HCT116 (cell line): Measurements from ENCODE around the gene TBC1D14. TPM values are rescaled to one million over a fixed set of nuclear protein-coding genes. Genes with fewer than 3 reads are reported as not detected.

Experiments used
- ATAC-seq: fragments of 200-7000 bp; cut with Tn5 transposase; 2 replicates; pipeline ENCODE4 v1.9.1; 2020; ENCODE audit warnings: mild to moderate bottlenecking, moderate library complexity
- BruUV-seq: library from RNA; stranded (reverse); fragments of 400-500 nt; replicated peaks from 2 replicates; lab custom pipeline; 2021; lab: Mats Ljungman, UMichigan
- CTCF ChIA-PET: fragments of 300-600 bp; sonication (Branson Sonifier 250); formaldehyde crosslinking; loops from one replicate; lab custom pipeline; 2021; ENCODE audit warnings: antibody characterized with exemption; lab: Charles Lee
- POLR2A ChIA-PET: fragments of 300-600, 350-600 bp; sonication (Branson Sonifier 250); formaldehyde crosslinking; loops from one replicate; lab custom pipeline; 2021; ENCODE audit warnings: antibody characterized with exemption; lab: Charles Lee
- RAD21 ChIA-PET, 2 experiments: fragments of 300-600 bp; sonication (Branson Sonifier 250); formaldehyde crosslinking; loops; one replicate each; lab custom pipeline; 2023; ENCODE audit warnings: low total read pairs in 2 of 2; ENCODE audit not compliant: uncharacterized antibody in 2 of 2, unreplicated experiment in 2 of 2, low non-redundant PET in 1 of 2; lab: Charles Lee
- DNase-seq: peaks from one replicate; pipeline ENCODE4 v3.0.0-alpha.2; 2010; ENCODE audit warnings: low read depth, low spot score
- H2AFZ ChIP-seq: fragments of 200-600 bp; shearing (Covaris generic), sonication (generic); 2 replicates; pipeline ENCODE4 v1.6.1; 2017; ENCODE audit warnings: low read depth, mixed run types, mixed read lengths, antibody characterized with exemption, low read length; ENCODE audit not compliant: poor library complexity, severe bottlenecking
- H3K27ac ChIP-seq: 2 replicates; pipeline ENCODE4 v1.5.1; 2012; ENCODE audit warnings: low read depth, low read length
- H3K27me3 ChIP-seq: fragments of 200-600 bp; sonication (generic); 2 replicates; pipeline ENCODE4 v1.6.1; 2016; ENCODE audit warnings: mixed run types, low read length, mixed read lengths; ENCODE audit not compliant: insufficient read depth
- H3K36me3 ChIP-seq, 2 experiments: fragments of 200-500 bp in 1 of 2; fragments of 200-600 bp in 1 of 2; sonication (Bioruptor generic) in 1 of 2; sonication (generic) in 1 of 2; 2 replicates each; pipeline versions ENCODE4 v1.5.1 to v1.6.1; 2014 to 2016; ENCODE audit warnings: low read length in 2 of 2, inconsistent platforms in 1 of 2, mixed read lengths in 1 of 2, mixed run types in 1 of 2; ENCODE audit not compliant: insufficient read depth in 2 of 2, control insufficient read depth in 1 of 2
- H3K4me1 ChIP-seq, 2 experiments: fragments of 200-600 bp in 1 of 2; sonication (generic) in 1 of 2; 2 replicates each; pipeline versions ENCODE4 v1.5.1 to v1.6.1; 2012 to 2017; ENCODE audit warnings: low read length in 2 of 2, inconsistent platforms in 1 of 2, mild to moderate bottlenecking in 1 of 2, mixed read lengths in 1 of 2, mixed run types in 1 of 2, moderate library complexity in 1 of 2; ENCODE audit not compliant: insufficient read depth in 2 of 2, control insufficient read depth in 1 of 2
- H3K4me2 ChIP-seq: fragments of 200-600 bp; sonication (generic); 2 replicates; pipeline ENCODE4 v1.6.1; 2017; ENCODE audit warnings: mixed run types, low read length, mixed read lengths
- H3K4me3 ChIP-seq, 2 experiments: fragments of 200-600 bp in 1 of 2; sonication (generic) in 1 of 2; replicated peaks in 1 of 2; 2 replicates each; pipeline ENCODE4 v1.5.1; 2011 to 2016; ENCODE audit warnings: low read length in 2 of 2, control low read depth in 1 of 2, low read depth in 1 of 2, mild to moderate bottlenecking in 1 of 2, mixed read lengths in 1 of 2, mixed run types in 1 of 2
- H3K79me2 ChIP-seq: fragments of 200-600 bp; sonication (generic); 2 replicates; pipeline ENCODE4 v1.6.1; 2017; ENCODE audit warnings: mild to moderate bottlenecking, mixed run types, low read length, moderate library complexity, mixed read lengths; ENCODE audit not compliant: insufficient read depth
- H3K9ac ChIP-seq: fragments of 200-600 bp; sonication (generic); 2 replicates; pipeline ENCODE4 v1.6.1; 2016; ENCODE audit warnings: low read length, mixed read lengths
- H3K9me2 ChIP-seq: fragments of 200-600 bp; sonication (generic), shearing (Covaris generic); 2 replicates; pipeline ENCODE4 v1.6.1; 2017; ENCODE audit warnings: mixed run types, mild to moderate bottlenecking, moderate library complexity; ENCODE audit not compliant: insufficient read depth
- H3K9me3 ChIP-seq, 2 experiments: fragments of 200-500 bp in 1 of 2; fragments of 200-600 bp in 1 of 2; sonication (Bioruptor generic) in 1 of 2; sonication (generic) in 1 of 2; 2 replicates each; pipeline ENCODE4 v1.6.1; 2014 to 2017; ENCODE audit warnings: low read length in 2 of 2, mixed read lengths in 2 of 2, inconsistent platforms in 1 of 2, low read depth in 1 of 2, mild to moderate bottlenecking in 1 of 2, mixed run types in 1 of 2, moderate library complexity in 1 of 2; ENCODE audit not compliant: control insufficient read depth in 1 of 2, insufficient read depth in 1 of 2
- H4K20me1 ChIP-seq: fragments of 200-600 bp; sonication (generic), shearing (Covaris generic); 2 replicates; pipeline ENCODE4 v1.6.1; 2017; ENCODE audit warnings: mixed run types, mild to moderate bottlenecking, moderate library complexity; ENCODE audit not compliant: insufficient read depth
- CBX3 ChIP-seq: IDR thresholded peaks from 2 replicates; pipeline ENCODE4 v1.6.1; 2012; ENCODE audit warnings: low read depth
- CEBPB ChIP-seq: IDR thresholded peaks from 2 replicates; pipeline ENCODE4 v1.6.1; 2012; ENCODE audit warnings: low read depth
- EGR1 ChIP-seq: IDR thresholded peaks from 2 replicates; pipeline ENCODE4 v1.6.1; 2012; ENCODE audit warnings: low read depth
- EZH2 ChIP-seq: fragments of 200-600 bp; sonication (generic); IDR thresholded peaks from 2 replicates; pipeline ENCODE4 v1.6.1; 2017; ENCODE audit warnings: antibody characterized with exemption, mixed run types
- EZH2phosphoT487 ChIP-seq: fragments of 200-600 bp; IDR thresholded peaks from 2 replicates; pipeline ENCODE4 v1.6.1; 2018; ENCODE audit warnings: antibody characterized with exemption, borderline replicate concordance
- FOSL1 ChIP-seq: IDR thresholded peaks from 2 replicates; pipeline ENCODE4 v1.6.1; 2012; ENCODE audit warnings: low read depth
- POLR2AphosphoS5 ChIP-seq: IDR thresholded peaks from 2 replicates; pipeline ENCODE4 v1.6.1; 2011; ENCODE audit warnings: mild to moderate bottlenecking, low read depth, low read length, moderate library complexity
- RAD21 ChIP-seq: IDR thresholded peaks from 2 replicates; pipeline ENCODE4 v1.6.1; 2012; ENCODE audit warnings: low read depth, mild to moderate bottlenecking
- SRF ChIP-seq: IDR thresholded peaks from 2 replicates; pipeline ENCODE4 v1.6.1; 2012; ENCODE audit warnings: low read depth
- ZFX ChIP-seq: fragments of 450-650 bp; IDR thresholded peaks from 2 replicates; pipeline ENCODE4 v1.6.1; 2017
- ZNF274 ChIP-seq: fragments of 200-500 bp; sonication (Bioruptor generic); IDR thresholded peaks from 2 replicates; pipeline ENCODE4 v1.6.1; 2014; ENCODE audit warnings: mild to moderate bottlenecking, low read depth, low read length, inconsistent platforms
- intact Hi-C: fragments of 100-400 bp; cut with micrococcal nuclease; formaldehyde crosslinking; loops from 2 replicates; pipeline ENCODE4 v1.10.0; 2022
- total RNA-seq: library from RNA; stranded (reverse); gene quantifications from one replicate; pipeline ENCODE4 v1.2.1, GENCODE V29; 2021; ENCODE audit not compliant: unreplicated experiment
- TF ChIP-seq, protein P1 (sequence below): IDR thresholded peaks from 2 replicates; pipeline ENCODE4 v1.6.1; 2012; ENCODE audit warnings: low read depth
- TF ChIP-seq, protein P2 (sequence below): IDR thresholded peaks from 2 replicates; pipeline ENCODE4 v1.6.1; 2012
- TF ChIP-seq, protein P3 (sequence below): IDR thresholded peaks from 2 replicates; pipeline ENCODE4 v1.6.1; 2012
- TF ChIP-seq, protein P4 (sequence below): IDR thresholded peaks from 2 replicates; pipeline ENCODE4 v1.6.1; 2011; ENCODE audit warnings: mild to moderate bottlenecking, low read length, moderate library complexity; ENCODE audit not compliant: insufficient replicate concordance; ENCODE audit errors: extremely low read depth

Gene TBC1D14
- total RNA-seq, 1 experiment from 2014 or later: 62.9 TPM

DNA sequence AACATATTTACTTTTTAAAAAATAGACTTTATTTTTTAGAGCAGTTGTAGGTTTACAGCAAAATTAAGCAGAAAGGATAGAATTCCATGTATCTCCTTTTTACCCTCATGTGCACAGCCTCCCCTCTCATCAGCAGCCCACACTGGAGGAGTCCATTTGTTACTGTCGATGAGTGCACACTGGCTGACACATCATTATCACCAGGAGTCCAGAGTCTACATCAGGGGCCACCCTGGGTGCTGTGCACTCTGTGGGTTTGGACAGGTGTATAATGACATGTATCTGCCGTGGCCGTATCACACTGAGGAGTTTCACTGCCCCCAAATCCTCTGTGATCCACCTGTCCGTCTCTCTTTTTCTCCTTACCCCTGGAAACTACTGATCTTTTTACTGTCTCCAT, 26.3 kb downstream of the TBC1D14 start (continued):
- TF ChIP-seq CEBPB: no peak

DNA sequence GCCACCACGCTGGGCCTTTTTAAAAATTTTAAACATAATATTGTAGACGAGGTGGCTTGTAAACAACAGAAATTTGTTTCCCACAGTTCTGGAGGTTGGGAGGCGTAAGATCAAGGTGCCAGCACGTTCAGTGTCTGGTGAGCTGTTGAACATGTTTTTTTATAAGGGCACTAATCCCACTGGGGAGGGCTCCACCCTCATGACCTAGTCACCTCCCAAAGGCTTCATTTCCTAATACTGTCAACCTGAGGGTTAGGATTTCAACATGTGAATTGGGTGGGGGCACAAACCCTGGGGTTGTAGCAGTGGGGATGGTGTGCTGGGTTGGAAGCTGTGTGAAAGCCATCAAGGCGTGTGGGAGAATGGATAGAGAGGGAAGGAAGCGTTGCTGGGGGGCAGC, 27.6 kb downstream of the TBC1D14 start:
- no peaks in the 10 kb centered on the region for H3K9me2 ChIP-seq
- H2AFZ ChIP-seq: no peak overlapping the region
- H3K27ac ChIP-seq: no peak overlapping the region
- ATAC-seq (no peak), DNase-seq (no peak)
- no peaks in the 10 kb centered on the region for H4K20me1 ChIP-seq
- CTCF ChIA-PET: no interaction called here
- H3K27me3 ChIP-seq: no peaks in the 10 kb centered on the region
- no peaks in the 10 kb centered on the region for H3K9me3 ChIP-seq
- POLR2A ChIA-PET: no interaction called here
- RAD21 ChIA-PET: no interaction called here
- no peak overlapping the region for H3K9ac ChIP-seq
- no peak for TF ChIP-seq ZNF274
- TF ChIP-seq CBX3: no peak
- intact Hi-C loops: no loop called here
- no peak overlapping the region for H3K4me3 ChIP-seq
- no TSS peak for BruUV-seq
- no peak overlapping the region for H3K4me2 ChIP-seq
- H3K36me3 ChIP-seq: no peaks in the 10 kb centered on the region; a peak in 1 of 4 replicates
- peaks cover 15 to 21% of the 10 kb centered on the region in 2 experiments for H3K4me1 ChIP-seq
- peaks cover 17% of the 10 kb centered on the region; the same call in 1 of the 2 replicates for H3K79me2 ChIP-seq

DNA sequence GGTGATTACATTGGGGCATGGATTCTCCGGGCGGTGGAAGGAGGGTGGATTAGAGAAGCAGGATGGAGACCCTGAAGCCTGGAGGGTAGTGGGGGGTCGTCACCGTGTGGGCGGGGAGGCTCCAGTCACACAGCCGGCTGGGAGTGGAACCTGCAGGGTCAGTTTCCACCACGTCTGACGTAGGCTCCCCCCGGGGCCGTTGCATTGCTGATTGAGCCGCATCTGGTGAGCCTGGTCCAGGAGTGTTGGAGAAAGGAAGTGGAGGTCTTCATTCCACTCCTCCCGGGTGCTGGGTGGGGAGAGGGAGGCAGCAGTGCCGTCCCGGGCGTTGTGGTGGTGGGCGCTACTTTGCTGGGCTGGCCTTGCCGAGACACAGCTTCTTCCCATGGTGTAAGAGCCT, 28.1 kb downstream of the TBC1D14 start:
- Histone ChIP-seq H4K20me1 (no peaks in the 10 kb centered on the region), H3K9me3 (no peaks in the 10 kb centered on the region), H3K9ac (no peak overlapping the region), H3K36me3 (no peaks in the 10 kb centered on the region; a peak in 1 of 4 replicates), H3K4me3 (no peak overlapping the region), H3K27me3 (no peaks in the 10 kb centered on the region), H2AFZ (no peak overlapping the region), H3K4me1 (peaks cover 19 to 26% of the 10 kb centered on the region in 2 experiments), H3K79me2 (peaks cover 21% of the 10 kb centered on the region; the same call in 1 of the 2 replicates), H3K4me2 (no peak overlapping the region), H3K27ac (no peak overlapping the region), H3K9me2 (no peaks in the 10 kb centered on the region)
- ATAC-seq (no peak), DNase-seq (no peak)
- no TSS peak for BruUV-seq
- POLR2A ChIA-PET: no interaction called here
- CTCF ChIA-PET: no interaction called here
- RAD21 ChIA-PET: no interaction called here
- intact Hi-C loops: no loop called here
- TF ChIP-seq EZH2phosphoT487 (no peak), RAD21 (no peak), FOSL1 (no peak), ZFX (no peak), SRF (no peak), POLR2AphosphoS5 (no peak), EZH2 (no peak), EGR1 (no peak)
- TF ChIP-seq, protein P1, sequence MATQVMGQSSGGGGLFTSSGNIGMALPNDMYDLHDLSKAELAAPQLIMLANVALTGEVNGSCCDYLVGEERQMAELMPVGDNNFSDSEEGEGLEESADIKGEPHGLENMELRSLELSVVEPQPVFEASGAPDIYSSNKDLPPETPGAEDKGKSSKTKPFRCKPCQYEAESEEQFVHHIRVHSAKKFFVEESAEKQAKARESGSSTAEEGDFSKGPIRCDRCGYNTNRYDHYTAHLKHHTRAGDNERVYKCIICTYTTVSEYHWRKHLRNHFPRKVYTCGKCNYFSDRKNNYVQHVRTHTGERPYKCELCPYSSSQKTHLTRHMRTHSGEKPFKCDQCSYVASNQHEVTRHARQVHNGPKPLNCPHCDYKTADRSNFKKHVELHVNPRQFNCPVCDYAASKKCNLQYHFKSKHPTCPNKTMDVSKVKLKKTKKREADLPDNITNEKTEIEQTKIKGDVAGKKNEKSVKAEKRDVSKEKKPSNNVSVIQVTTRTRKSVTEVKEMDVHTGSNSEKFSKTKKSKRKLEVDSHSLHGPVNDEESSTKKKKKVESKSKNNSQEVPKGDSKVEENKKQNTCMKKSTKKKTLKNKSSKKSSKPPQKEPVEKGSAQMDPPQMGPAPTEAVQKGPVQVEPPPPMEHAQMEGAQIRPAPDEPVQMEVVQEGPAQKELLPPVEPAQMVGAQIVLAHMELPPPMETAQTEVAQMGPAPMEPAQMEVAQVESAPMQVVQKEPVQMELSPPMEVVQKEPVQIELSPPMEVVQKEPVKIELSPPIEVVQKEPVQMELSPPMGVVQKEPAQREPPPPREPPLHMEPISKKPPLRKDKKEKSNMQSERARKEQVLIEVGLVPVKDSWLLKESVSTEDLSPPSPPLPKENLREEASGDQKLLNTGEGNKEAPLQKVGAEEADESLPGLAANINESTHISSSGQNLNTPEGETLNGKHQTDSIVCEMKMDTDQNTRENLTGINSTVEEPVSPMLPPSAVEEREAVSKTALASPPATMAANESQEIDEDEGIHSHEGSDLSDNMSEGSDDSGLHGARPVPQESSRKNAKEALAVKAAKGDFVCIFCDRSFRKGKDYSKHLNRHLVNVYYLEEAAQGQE: no peak
- TF ChIP-seq, protein P2, sequence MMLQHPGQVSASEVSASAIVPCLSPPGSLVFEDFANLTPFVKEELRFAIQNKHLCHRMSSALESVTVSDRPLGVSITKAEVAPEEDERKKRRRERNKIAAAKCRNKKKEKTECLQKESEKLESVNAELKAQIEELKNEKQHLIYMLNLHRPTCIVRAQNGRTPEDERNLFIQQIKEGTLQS: no peak
- TF ChIP-seq, protein P3, sequence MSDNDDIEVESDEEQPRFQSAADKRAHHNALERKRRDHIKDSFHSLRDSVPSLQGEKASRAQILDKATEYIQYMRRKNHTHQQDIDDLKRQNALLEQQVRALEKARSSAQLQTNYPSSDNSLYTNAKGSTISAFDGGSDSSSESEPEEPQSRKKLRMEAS: no peak
- TF ChIP-seq, protein P4, sequence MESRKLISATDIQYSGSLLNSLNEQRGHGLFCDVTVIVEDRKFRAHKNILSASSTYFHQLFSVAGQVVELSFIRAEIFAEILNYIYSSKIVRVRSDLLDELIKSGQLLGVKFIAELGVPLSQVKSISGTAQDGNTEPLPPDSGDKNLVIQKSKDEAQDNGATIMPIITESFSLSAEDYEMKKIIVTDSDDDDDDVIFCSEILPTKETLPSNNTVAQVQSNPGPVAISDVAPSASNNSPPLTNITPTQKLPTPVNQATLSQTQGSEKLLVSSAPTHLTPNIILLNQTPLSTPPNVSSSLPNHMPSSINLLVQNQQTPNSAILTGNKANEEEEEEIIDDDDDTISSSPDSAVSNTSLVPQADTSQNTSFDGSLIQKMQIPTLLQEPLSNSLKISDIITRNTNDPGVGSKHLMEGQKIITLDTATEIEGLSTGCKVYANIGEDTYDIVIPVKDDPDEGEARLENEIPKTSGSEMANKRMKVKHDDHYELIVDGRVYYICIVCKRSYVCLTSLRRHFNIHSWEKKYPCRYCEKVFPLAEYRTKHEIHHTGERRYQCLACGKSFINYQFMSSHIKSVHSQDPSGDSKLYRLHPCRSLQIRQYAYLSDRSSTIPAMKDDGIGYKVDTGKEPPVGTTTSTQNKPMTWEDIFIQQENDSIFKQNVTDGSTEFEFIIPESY: no peak
